Stimulated activated CD4-positive, alpha-beta T cell treated with anti-CD3 and anti-CD28 coated beads, Interleukin-2, amount 100 ng/mL, for 4 hours (primary cell): ENCODE measurements around the gene TCF7L2.

Source experiments
- DNase-seq: peaks from one replicate; pipeline ENCODE4 v3.0.0-alpha.2; 2020; ENCODE audit warnings: low read depth

Gene TCF7L2

DNA sequence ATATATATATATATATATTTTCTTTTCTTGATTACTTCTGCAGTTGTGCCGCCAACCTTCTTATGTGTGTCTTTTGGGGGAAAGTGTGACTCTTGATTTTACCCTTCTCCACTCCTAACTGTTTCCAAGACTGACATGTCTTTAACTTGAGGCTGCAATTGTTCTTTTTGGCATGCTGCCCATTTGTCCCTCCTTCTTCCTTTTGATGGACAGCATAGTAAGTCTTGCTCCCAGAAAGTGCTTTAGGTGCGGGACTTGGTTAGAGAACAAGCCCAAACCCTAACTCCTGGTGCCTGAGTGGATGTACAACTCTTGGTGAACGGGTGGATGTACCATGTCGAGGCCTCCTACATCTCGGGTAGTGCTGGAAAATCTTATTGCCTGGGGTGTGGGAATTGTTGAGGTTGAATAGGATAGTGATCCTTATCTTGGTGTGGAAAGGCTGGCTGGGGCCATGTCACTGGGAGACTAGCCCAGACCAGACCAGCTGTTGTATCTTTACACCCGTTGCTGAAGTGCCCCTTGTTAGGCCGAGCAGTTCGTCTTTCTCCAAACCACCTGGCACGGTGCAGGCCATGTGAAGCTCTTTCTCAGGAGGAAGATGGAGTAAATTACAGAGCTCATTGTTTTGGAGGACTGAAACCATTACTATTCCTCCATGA lies 16.3 kb downstream of the TCF7L2 start:
- no peak for DNase-seq

DNA sequence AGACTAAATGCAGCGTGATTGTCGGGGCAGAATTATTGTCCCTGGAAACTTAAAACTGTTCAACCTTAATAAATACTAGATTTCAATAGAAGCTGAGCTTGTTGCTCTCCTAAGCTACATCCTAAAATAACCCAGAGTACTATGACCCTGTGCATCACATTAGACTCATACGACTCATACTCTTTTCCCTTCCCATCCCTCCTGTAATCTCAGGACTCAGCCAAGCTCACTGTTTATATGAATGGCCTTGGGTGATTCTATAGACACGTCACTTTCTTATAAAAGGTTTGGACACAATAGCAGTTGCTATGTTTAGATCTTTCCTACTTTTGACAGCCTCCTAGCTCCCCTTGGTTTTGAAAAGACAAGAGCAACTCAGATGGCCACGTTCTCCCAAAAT lies 17.2 kb downstream of the TCF7L2 start:
- no peak for DNase-seq

GRCh38 chr10:112969131-112969530 lies 19.1 kb downstream of the TCF7L2 start:
- no peak for DNase-seq

DNA sequence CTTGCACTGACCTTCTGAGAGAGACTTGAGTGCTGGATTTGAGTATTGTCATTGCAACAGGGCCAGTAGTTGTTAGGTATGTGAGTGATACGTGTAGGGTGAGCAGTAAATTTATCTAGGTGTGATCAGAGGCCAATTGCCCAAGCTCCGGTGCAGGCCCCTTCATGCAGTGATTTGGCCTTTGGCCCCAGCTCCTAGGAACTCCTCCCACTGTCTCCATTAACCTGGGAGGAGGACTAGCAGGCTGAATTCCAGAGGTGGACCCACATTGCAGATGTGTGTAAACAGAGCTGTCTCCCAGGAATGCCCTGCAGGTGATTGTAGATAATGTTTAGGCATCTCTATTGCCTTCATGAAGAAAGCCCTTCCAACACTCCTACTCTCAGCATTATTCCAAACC lies 19.5 kb downstream of the TCF7L2 start:
- no peak for DNase-seq

- no peak for DNase-seq
Observed at GRCh38 chr10:112970021-112970420, 20.0 kb downstream of the TCF7L2 start.

GRCh38 chr10:112972606-112973005 lies 22.6 kb downstream of the TCF7L2 start:
- no peak for DNase-seq

DNA sequence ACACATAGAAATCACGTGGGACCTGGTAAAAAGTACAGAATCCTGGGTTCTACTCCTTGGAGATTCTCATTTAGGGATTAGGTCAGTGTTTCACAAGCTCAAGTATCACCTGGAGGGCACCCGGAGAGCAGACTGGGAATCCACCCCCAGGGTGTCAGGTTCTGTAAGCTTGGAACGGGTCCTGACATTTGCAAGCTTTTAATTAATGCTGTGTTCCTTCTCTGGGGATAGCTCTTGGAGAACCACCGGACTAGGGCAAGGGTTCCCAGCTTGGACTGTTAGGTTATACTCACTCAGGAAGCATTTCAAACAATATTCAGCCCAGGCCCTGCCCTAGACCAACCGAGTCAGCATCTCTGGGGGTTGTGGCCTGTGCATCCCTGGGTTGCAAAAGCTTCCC lies 23.0 kb downstream of the TCF7L2 start:
- DNase-seq: no peak

- no peak for DNase-seq
Observed at GRCh38 chr10:112973805-112974204, 23.8 kb downstream of the TCF7L2 start.

DNA sequence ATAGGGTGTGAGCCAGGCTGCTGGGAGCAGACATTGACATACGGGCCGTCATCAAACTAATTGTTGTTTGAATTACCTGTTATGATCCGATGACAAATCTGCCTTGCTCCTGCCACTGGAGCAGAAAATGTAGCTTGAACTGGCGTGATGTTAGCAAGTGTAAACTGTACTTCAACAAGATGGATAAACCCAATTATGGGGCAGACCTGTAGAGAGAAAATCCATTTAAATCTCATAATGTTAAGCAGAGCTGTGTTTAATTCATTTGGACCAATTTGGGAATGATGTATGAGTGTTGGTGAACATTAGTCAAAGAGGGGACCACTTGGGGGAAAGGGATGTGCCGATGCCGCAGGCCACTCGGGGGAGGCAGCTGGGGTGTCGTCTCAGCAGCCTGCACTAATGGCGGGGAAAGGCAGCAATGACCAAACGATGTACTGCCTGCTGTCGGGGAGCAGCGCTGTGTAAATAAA lies 27.4 kb downstream of the TCF7L2 start:
- DNase-seq: no peak

DNA sequence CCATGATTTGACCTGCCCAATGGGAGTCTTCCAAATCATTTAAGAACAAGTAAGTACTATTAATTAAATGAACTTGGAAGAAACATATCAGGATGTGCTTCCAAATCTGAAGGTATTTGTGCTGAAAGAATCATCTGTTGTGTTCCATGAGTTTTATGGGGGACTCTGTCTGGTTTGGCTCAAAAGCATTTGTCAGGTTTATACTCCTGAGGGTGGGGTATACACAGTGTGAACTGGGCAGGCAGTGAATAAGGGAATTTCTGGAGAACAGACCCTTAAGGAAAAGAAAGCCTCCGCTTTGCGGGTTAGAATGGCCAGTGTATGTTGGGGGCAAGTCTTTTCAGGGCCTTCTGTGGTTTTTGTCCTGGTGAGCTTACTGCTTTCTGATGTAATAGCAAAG lies 29.9 kb downstream of the TCF7L2 start:
- no peak for DNase-seq

DNA sequence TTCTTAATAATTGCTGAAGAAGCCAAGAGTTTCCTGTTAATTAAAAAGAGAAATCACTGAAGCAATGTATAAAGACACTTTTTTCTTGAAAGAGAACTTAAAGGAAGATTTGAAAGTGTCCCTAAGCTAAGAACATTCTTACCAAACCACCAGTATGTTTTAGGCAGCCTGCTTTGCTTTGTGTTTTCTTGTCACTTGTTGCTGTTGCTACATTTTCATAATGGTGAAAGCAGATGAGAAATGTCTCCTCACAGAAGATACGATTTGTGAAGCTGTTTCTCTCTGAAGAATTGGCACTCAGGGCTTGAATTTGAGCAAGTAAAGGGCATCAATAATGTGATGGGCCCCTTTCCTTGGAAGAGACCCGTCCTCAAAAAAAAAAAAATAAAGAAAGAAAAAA lies 30.9 kb downstream of the TCF7L2 start:
- DNase-seq: no peak

GRCh38 chr10:112981553-112981952 lies 31.5 kb downstream of the TCF7L2 start:
- DNase-seq: no peak

- DNase-seq: no peak
Observed at GRCh38 chr10:112983444-112984056, 33.5 kb downstream of the TCF7L2 start.

DNA sequence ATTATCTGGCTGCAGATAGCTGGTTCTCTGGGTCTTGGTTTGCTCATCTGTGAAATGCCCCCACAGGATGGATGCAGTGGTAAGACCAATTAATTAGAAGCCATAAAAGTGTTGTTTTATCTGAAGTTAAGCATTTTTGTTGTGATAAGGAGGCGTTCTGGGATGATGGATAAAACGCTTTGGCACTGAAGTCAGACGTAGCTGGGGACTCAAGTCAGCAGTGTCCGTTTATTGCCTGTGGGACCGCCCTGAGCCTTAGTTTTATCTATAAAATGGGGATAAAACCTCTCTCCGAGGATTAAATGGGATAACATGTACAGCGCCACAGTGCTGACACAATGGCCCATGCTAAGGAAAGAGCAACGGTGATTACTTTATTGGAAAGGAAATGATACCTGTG lies 34.7 kb downstream of the TCF7L2 start:
- no peak for DNase-seq

DNA sequence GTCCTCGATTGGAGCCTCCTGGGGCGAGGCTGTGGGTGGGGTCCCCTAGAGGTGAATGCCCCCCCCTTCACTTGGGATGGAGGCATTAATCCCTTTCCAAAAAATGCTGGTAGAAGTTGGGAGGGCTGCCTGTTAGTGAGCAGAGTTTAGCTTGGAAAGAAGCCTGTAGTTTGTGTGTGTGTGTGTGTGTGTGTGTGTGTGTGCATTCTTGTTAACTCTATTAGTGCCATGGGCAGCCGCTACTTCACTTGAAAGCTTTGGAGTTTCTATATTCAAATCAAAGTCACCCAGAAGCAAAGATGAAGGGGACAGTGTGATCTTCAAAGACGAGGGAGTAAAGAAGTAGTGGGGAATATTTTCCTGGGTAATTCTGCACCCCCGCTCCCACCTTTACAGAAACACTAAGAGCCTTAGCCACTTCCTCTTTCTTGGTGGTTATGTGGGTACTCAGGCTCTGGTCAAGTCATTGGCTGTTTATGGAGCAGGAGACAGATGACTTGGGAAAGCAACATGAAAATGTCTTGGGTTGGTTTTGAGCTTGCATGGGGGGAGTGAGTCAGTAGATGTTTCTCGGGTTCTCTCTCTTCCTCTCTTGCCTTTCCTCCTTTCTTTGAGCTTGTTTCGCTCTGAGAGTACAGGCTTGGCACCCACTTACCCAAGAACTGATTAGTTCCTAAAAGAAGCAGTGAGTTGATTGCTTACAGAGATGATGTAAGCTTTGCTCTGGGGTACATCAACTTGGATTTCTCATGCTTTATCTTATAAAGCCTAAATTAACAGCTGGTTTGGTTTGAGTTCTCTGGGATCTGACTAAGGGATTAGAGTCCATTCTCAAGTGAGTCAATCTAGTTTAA lies 35.9 kb downstream of the TCF7L2 start:
- no peak for DNase-seq

- no peak for DNase-seq
Observed at GRCh38 chr10:112986544-112987190, 36.6 kb downstream of the TCF7L2 start.

- DNase-seq: no peak
Observed at GRCh38 chr10:112988839-112989406, 38.9 kb downstream of the TCF7L2 start.

- DNase-seq: no peak
Observed at GRCh38 chr10:112989826-112990225, 39.8 kb downstream of the TCF7L2 start.

GRCh38 chr10:112990271-112990670 lies 40.2 kb downstream of the TCF7L2 start:
- no peak for DNase-seq

DNA sequence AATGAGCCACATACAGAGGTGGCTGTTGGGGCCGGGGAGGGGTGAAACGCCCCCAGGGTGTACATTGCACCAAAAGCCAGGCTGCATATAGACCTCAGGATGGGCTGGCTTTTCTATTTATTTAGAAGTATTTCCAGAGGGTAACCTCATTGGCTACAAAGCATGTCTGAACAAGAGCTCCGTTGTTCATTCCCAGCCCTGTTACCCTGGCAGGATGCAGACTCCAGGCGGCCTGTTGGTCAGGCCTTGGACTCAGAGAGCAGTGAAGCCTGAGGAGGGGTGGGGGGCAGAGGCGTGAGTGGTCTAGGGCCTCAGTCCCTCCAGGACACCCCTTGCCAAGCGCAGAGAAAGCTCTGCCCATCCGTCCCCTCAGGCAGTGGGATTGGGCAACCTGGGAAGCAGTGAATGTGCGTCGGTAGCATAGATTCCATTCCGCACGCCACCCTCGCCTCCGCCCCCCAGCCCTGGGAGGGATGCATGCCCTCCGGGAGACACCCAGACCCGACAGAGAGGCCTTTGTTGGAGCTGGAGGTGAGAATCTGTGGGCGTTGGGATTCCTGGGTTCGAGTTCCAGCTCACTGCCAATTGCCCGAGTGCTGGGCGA lies 41.9 kb downstream of the TCF7L2 start:
- no peak for DNase-seq

- DNase-seq: no peak
Observed at GRCh38 chr10:112996462-112996861, 46.4 kb downstream of the TCF7L2 start.

DNA sequence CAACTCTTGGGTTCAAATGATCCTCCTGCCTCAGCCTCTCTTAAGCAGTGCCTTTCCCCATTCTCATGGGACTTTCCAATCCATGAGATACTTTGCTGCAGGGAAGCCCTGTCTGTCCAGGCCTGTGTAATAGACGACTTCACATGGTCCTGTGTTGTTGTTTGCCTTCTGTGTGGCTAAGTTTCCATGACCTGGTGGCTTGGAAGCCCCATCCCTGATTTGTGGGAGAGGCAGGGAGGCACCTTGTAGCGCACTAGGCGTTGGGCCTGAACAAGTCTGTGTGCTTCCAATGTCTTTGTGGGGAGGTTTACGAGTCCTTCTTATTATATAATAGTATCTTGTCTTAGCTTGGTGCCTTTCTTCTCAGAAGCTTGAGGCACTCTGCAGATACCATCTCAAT lies 49.1 kb downstream of the TCF7L2 start:
- DNase-seq: no peak
